NB4 (cell line): ENCODE data around the gene TMEM140.
"Not testable (repeated sequence)": the region's sequence is repeated elsewhere in the genome, so short reads cannot be mapped to it uniquely, and the experiment has no call there.

Experiments used
- DNase-seq: peaks from one replicate; pipeline ENCODE4 v3.0.0; 2010; ENCODE audit warnings: low read depth
- H3K4me3 ChIP-seq: one replicate; pipeline ENCODE4 v1.5.1; 2011; ENCODE audit warnings: mild to moderate bottlenecking, low read depth, low read length, moderate library complexity
- MYC ChIP-seq: IDR thresholded peaks from 2 replicates; pipeline ENCODE4 v1.6.1; 2011; ENCODE audit warnings: low read depth, low read length
- POLR2A ChIP-seq: IDR thresholded peaks from 2 replicates; pipeline ENCODE4 v1.6.1; 2011; ENCODE audit warnings: mild to moderate bottlenecking; ENCODE audit not compliant: insufficient read length; ENCODE audit errors: extremely low read depth
- TF ChIP-seq, protein P1 (sequence below): IDR thresholded peaks from one replicate; pipeline ENCODE4 v1.5.1; 2012; ENCODE audit warnings: low read depth, low read length
- TF ChIP-seq, protein P2 (sequence below): IDR thresholded peaks from 2 replicates; pipeline ENCODE4 v1.6.1; 2011; ENCODE audit warnings: low read depth, low read length

TMEM140 gene

DNA sequence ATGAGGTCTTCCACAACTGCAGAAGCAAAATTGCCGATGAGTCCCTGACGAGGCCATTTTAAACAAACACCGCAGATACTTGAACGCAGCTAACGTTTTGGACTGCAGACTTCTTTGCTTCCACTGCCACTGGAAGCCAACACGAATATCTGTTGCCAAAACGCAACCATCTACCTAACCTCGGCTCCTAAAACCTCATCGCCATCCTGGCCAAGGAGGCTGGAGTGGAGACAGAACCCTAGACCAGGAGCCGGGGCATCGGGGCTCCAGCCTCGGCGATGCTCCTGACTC lies 63.0 kb downstream of the TMEM140 start:
- H3K4me3 ChIP-seq = peak overlapping the region; percentile 85
- no peak for DNase-seq
- TF ChIP-seq POLR2A = no peak
- TF ChIP-seq, protein P1, sequence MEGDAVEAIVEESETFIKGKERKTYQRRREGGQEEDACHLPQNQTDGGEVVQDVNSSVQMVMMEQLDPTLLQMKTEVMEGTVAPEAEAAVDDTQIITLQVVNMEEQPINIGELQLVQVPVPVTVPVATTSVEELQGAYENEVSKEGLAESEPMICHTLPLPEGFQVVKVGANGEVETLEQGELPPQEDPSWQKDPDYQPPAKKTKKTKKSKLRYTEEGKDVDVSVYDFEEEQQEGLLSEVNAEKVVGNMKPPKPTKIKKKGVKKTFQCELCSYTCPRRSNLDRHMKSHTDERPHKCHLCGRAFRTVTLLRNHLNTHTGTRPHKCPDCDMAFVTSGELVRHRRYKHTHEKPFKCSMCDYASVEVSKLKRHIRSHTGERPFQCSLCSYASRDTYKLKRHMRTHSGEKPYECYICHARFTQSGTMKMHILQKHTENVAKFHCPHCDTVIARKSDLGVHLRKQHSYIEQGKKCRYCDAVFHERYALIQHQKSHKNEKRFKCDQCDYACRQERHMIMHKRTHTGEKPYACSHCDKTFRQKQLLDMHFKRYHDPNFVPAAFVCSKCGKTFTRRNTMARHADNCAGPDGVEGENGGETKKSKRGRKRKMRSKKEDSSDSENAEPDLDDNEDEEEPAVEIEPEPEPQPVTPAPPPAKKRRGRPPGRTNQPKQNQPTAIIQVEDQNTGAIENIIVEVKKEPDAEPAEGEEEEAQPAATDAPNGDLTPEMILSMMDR = no peak
- no peak for TF ChIP-seq MYC
- TF ChIP-seq, protein P2, sequence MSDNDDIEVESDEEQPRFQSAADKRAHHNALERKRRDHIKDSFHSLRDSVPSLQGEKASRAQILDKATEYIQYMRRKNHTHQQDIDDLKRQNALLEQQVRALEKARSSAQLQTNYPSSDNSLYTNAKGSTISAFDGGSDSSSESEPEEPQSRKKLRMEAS = no peak

DNA sequence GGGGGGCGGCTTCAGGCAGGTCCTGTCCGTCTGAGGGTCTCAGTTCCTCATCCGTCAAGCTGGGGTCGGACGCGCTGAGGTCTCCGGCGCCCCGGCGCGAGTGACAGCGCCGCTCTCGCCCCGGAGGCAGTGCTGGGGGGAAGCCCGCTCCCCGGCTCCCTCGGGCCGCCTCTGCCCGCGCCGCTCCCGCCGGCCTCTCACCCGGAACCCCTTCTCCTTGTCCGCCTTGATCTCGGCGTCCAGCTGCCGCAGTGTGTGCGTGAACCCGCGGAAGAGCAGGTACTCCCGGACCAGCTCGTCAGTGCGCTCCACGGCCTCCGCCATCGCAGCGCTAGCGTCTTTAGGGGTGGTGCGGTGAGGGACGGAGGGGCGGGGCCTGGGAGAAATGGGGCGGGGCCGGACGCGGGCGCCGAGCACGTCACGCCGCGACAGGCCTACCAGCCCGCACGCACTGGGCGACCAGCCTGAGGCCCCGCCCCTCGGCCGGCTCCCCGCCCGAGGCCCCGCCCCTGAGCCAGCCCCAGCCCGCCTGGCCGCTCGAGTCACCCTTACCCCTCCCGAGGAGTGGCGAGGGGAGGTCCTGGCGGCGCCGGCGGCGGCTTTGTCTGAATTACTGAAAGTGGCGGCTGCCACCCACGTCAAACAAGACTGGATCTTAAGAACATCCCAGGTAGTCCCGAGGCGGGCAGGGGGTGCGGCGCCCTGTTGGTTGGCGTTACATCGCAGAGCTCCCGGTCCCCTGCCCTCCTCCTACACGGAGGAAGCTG lies 63.5 kb downstream of the TMEM140 start, which contains the start of gene WDR91:
TSS of gene WDR91 (minus strand) at position 348 of the 767 bp plus-strand sequence. CDS start at position 324, 24 bp downstream.
- peak within 1 kb of the TSS; percentile 85 for H3K4me3 ChIP-seq
- TF ChIP-seq, protein P2 = peak; percentile 23; the same call in 1 of the 2 replicates
- peak; percentile 77 for TF ChIP-seq POLR2A
- TF ChIP-seq MYC = no peak
- TF ChIP-seq, protein P1 = no peak
- peak; percentile 96 for DNase-seq

DNA sequence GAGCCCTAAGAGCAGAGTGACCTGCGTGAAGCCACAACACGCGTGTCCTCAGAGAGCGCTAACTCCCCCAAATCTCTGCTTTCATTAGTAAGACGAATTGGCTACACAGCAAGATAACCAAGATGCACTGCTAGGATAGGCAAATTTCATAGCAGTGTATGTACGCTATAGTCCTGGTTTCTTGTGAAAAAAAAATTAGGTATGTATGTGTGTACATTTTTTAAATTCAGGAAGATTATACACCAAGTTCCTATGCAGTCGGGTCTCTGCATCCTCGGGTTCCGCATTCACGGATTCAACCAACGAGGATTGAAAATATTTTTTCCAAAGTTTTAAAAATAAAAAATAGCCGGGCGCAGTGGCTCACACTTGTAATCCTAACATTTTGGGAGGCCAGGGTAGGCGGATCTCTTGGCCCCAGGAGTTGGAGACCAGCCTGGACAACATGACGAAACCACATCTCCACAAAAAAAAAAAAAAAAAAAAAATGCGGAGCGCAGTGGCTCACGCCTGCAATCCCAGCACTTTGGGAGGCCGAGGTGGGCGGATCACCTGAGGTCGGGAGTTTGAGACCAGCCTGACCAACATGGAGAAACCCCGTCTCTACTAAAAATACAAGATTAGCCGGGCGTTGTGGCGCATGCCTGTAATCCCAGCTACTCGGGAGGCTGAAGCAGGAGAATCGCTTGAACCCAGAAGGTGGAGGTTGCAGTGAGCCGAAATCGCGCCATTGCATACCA lies 64.2 kb downstream of the TMEM140 start:
- not testable (repeated sequence) for DNase-seq

DNA sequence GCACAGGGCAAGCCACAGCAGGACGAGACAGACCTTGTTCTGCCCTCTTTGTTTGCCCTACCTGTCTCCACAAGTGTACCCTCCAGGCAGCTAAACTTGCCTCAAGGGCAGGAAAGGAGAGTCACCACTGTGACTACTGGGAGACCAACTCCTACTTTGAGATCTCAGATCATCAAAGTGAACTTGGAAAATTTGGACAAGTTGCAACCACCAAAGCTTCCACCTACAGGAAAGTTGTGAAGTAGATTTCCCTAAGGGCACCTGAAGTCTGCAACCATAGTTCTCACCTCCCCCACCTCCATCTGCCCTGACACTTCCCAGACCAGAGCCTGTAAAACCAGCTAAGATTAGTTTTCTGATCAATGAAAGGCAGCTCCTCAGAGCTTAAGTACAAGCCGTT lies 66.0 kb downstream of the TMEM140 start:
- TF ChIP-seq, protein P1 = no peak
- TF ChIP-seq MYC = no peak
- TF ChIP-seq, protein P2 = no peak
- no peak overlapping the region for H3K4me3 ChIP-seq
- no peak for DNase-seq

More for the DNA sequence above, 64.2 kb downstream of the TMEM140 start:
- H3K4me3 ChIP-seq = peak overlapping the region; percentile 76

DNA sequence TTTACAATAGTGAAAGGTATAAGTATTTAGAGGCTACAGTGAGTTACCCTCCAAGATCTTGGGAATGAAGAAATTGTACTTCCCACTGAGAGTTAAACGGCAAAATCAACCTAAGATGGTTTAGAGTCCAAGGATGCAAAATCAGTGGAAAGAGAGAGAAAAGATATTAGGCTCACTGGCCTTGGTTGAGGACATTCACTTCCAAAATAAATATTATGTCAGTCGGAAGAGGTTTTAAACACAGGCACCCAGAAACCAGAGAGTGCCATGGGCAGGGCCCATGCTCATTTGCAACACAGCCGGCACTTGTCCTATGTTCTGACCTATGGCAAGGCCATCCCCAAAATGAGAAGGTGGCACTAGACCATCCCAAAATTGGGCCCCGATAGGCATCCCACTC lies 67.3 kb downstream of the TMEM140 start:
- H3K4me3 ChIP-seq = no peak overlapping the region
- TF ChIP-seq, protein P1 = no peak
- TF ChIP-seq, protein P2 = no peak
- no peak for TF ChIP-seq POLR2A
- TF ChIP-seq MYC = no peak
- no peak for DNase-seq

DNA sequence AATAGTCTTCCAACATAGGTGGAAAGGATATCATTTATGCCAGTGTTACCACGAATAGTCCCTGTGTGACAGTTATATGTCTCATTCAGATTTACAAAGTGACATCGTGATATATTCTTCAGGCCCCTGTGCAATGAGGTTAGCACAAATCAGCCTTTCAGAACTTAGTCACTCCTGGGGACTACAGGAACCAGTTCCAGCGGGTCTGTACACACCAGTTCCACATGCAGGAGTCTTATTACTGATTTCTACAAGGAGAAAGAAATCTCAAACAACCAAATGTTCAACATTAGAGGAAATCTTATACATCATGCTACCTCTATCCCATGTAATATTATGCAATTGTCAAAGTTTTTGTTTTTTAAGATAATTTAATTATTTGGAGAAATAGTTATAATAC lies 67.8 kb downstream of the TMEM140 start:
- no peak for DNase-seq
- TF ChIP-seq MYC (no peak), POLR2A (no peak)
- TF ChIP-seq, protein P1 = no peak
- TF ChIP-seq, protein P2 = no peak

More for the DNA sequence above, 67.8 kb downstream of the TMEM140 start:
- H3K4me3 ChIP-seq = no peak overlapping the region
